ENCODE results near the gene PRKCZ. TPM values are rescaled to one million over a fixed set of nuclear protein-coding genes. Genes with fewer than 3 reads are reported as not detected.

PRKCZ gene
- total RNA-seq, 2 experiments from 2014 or later, result 17.8 to 19.0 TPM

GRCh38 chr1:2060072-2060471 is 9.9 kb downstream of the PRKCZ start:
- intact Hi-C loops (cut with DNase I, micrococcal nuclease), result no loop called here
- Mint-ChIP-seq H3K27ac (no peak overlapping the region), H3K36me3 (ENCODE audit: low read depth) (peaks cover 56% of the 10 kb centered on the region), H3K9me3 (no peaks in the 10 kb centered on the region), H3K4me3 (no peak overlapping the region), H3K27me3 (no peaks in the 10 kb centered on the region), H3K4me1 (ENCODE audit: low read depth) (no peaks in the 10 kb centered on the region)
- no peak overlapping the region for H3K27ac ChIP-seq (ENCODE audit: low read depth in 1 of 2, low read length in 2 of 2)
- no peak for ATAC-seq (ENCODE audit: poor library complexity)
- H3K27me3 ChIP-seq (ENCODE audit: control insufficient read depth in 1 of 2, insufficient read depth in 2 of 2, low read length in 2 of 2), result no peaks in the 10 kb centered on the region
- H3K9me3 ChIP-seq (ENCODE audit: control insufficient read depth in 1 of 2, insufficient read depth in 1 of 2, low read length in 2 of 2), result peaks cover 0 to under 1% of the 10 kb centered on the region in 2 experiments
- ChIA-PET POLR2A (no interaction called here), CTCF (no interaction called here)
- peaks cover 45% of the 10 kb centered on the region for H3K36me3 ChIP-seq (ENCODE audit: insufficient read depth, low read length)
- no peaks in the 10 kb centered on the region for H3K4me1 ChIP-seq (ENCODE audit: insufficient read depth, low read length)
- DNase-seq, result no peak
- no peak overlapping the region for H3K4me3 ChIP-seq (ENCODE audit: low read length)
- TF ChIP-seq CTCF (IDR thresholded peaks at IDR 0.05), result no peak

- ChIA-PET POLR2A (no interaction called here), CTCF (no interaction called here)
- no peak overlapping the region for H3K27ac Mint-ChIP-seq
- no peak for DNase-seq
- H3K36me3 ChIP-seq (ENCODE audit: insufficient read depth, low read length), result peaks cover 41% of the 10 kb centered on the region
- no peaks in the 10 kb centered on the region for H3K9me3 Mint-ChIP-seq
- H3K27me3 Mint-ChIP-seq, result no peaks in the 10 kb centered on the region
- no peak overlapping the region for H3K4me3 Mint-ChIP-seq
- no peak overlapping the region for H3K4me3 ChIP-seq (ENCODE audit: low read length)
- no peak overlapping the region for H3K27ac ChIP-seq (ENCODE audit: low read depth in 1 of 2, low read length in 2 of 2)
- no peaks in the 10 kb centered on the region for H3K4me1 ChIP-seq (ENCODE audit: insufficient read depth, low read length)
- peaks cover 56% of the 10 kb centered on the region for H3K36me3 Mint-ChIP-seq (ENCODE audit: low read depth)
- no peak for ATAC-seq (ENCODE audit: poor library complexity)
- H3K9me3 ChIP-seq (ENCODE audit: control insufficient read depth in 1 of 2, insufficient read depth in 1 of 2, low read length in 2 of 2), result peaks cover 0 to 4% of the 10 kb centered on the region in 2 experiments
- H3K27me3 ChIP-seq (ENCODE audit: control insufficient read depth in 1 of 2, insufficient read depth in 2 of 2, low read length in 2 of 2), result no peaks in the 10 kb centered on the region
- TF ChIP-seq CTCF (IDR thresholded peaks at IDR 0.05), result no peak
- no peaks in the 10 kb centered on the region for H3K4me1 Mint-ChIP-seq (ENCODE audit: low read depth)
- intact Hi-C loops (cut with DNase I, micrococcal nuclease), result no loop called here
These were observed 10.3 kb downstream of the PRKCZ start for GRCh38 chr1:2060535-2060934.

- Mint-ChIP-seq H3K4me3 (no peak overlapping the region), H3K9me3 (no peaks in the 10 kb centered on the region), H3K4me1 (ENCODE audit: low read depth) (no peaks in the 10 kb centered on the region), H3K27me3 (no peaks in the 10 kb centered on the region), H3K27ac (no peak overlapping the region), H3K36me3 (ENCODE audit: low read depth) (peaks cover 58% of the 10 kb centered on the region)
- CTCF ChIA-PET, result no interaction called here
- POLR2A ChIA-PET, result no interaction called here
- Histone ChIP-seq H3K27me3 (ENCODE audit: control insufficient read depth in 1 of 2, insufficient read depth in 2 of 2, low read length in 2 of 2) (no peaks in the 10 kb centered on the region), H3K27ac (ENCODE audit: low read depth in 1 of 2, low read length in 2 of 2) (no peak overlapping the region), H3K36me3 (ENCODE audit: insufficient read depth, low read length) (peaks cover 35% of the 10 kb centered on the region), H3K4me1 (ENCODE audit: insufficient read depth, low read length) (no peaks in the 10 kb centered on the region), H3K9me3 (ENCODE audit: control insufficient read depth in 1 of 2, insufficient read depth in 1 of 2, low read length in 2 of 2) (peaks cover 0 to 4% of the 10 kb centered on the region in 2 experiments), H3K4me3 (ENCODE audit: low read length) (no peak overlapping the region)
- intact Hi-C loops (cut with DNase I, micrococcal nuclease), result no loop called here
- TF ChIP-seq CTCF (IDR thresholded peaks at IDR 0.05), result no peak
- ATAC-seq (ENCODE audit: poor library complexity), result no peak
- DNase-seq, result no peak
These were observed 11.0 kb downstream of the PRKCZ start for GRCh38 chr1:2061065-2061778.
